Testis (tissue), 2 donors: ENCODE results near the gene TRPM3.

Experiments used
- CTCF ChIP-seq, 3 experiments: fragments of 450-650 bp in 2 of 3; fragments of 200-600 bp in 1 of 3; sonication (generic) in 1 of 3; IDR thresholded peaks; one replicate each; pipeline ENCODE4 v1.5.1; 2016 to 2019; ENCODE audit warnings: antibody characterized with exemption in 3 of 3, mild to moderate bottlenecking in 2 of 3, moderate library complexity in 1 of 3
- POLR2A ChIP-seq: fragments of 450-650 bp; IDR thresholded peaks from one replicate; pipeline ENCODE4 v1.6.1; 2017; ENCODE audit warnings: antibody characterized with exemption, mild to moderate bottlenecking, moderate library complexity

DNA sequence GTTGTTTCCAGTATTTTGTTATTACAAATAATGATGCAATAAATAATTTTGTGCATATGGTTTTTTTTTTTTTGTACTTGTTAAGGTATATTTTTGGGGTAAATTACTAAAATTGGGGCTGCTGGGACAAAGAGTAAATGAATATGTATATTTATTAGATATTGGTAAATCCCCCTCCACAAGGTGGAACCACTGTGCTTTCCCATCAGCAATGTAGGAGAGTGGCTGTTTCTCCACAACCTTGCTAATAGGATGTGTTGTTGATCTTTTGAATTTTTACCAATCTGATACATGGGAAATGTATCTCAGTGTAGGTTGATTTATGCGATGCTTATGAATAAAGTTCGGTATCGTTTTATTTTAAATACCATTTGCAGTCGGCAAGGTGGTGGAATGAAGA lies 118.1 kb downstream of the TRPM3 start:
- TF ChIP-seq CTCF (IDR thresholded peaks at IDR 0.05) (no peak), POLR2A (no peak)
